Naive B cell (primary cell): ENCODE results near the gene RASD2. TPM values are rescaled to one million over a fixed set of nuclear protein-coding genes. Genes with fewer than 3 reads are reported as not detected.

ENCODE experiments used
- ATAC-seq, 2 donors: fragments of 150-1000 bp; cut with Tn5 transposase; 2 replicates each; pipeline ENCODE4 v1.10.0; 2021; ENCODE audit warnings: low read depth in 2 of 2, mild to moderate bottlenecking in 2 of 2, moderate library complexity in 2 of 2
- DNase-seq: peaks from one replicate; pipeline ENCODE4 v3.0.0; 2022
- H3K27ac Mint-ChIP-seq, 6 donors: one replicate each; pipeline ENCODE4 v1.8.0; 2020 to 2022; ENCODE audit warnings: mild to moderate bottlenecking in 6 of 6, mixed read lengths in 6 of 6, moderate library complexity in 5 of 6, inconsistent platforms in 2 of 6
- H3K27me3 Mint-ChIP-seq, 3 donors: one replicate each; pipeline ENCODE4 v1.8.0; 2021 to 2022; ENCODE audit warnings: mixed read lengths in 3 of 3, mild to moderate bottlenecking in 1 of 3
- H3K36me3 Mint-ChIP-seq, 2 donors: one replicate each; pipeline ENCODE4 v1.8.0; 2020 to 2022; ENCODE audit warnings: mixed read lengths in 2 of 2, inconsistent platforms in 1 of 2, mild to moderate bottlenecking in 1 of 2
- H3K4me1 Mint-ChIP-seq, 3 donors: one replicate each; pipeline ENCODE4 v1.8.0; 2020 to 2022; ENCODE audit warnings: mixed read lengths in 3 of 3, inconsistent platforms in 1 of 3, mild to moderate bottlenecking in 1 of 3, moderate library complexity in 1 of 3
- H3K4me3 Mint-ChIP-seq, 8 donors: one replicate each; pipeline ENCODE4 v1.8.0; 2020 to 2022; ENCODE audit warnings: mild to moderate bottlenecking in 8 of 8, mixed read lengths in 8 of 8, moderate library complexity in 8 of 8, inconsistent platforms in 2 of 8
- H3K9me3 Mint-ChIP-seq, 7 donors: one replicate each; pipeline ENCODE4 v1.8.0; 2020 to 2022; ENCODE audit warnings: mixed read lengths in 7 of 7, mild to moderate bottlenecking in 5 of 7, inconsistent platforms in 2 of 7, moderate library complexity in 1 of 7
- polyA plus RNA-seq, 6 donors: library from polyadenylated mRNA; unstranded; fragments of 300-500 nt; fragmentation: Illumina TruSeq; gene quantifications; one replicate each; pipeline ENCODE4 v1.2.3, GENCODE V29; 2021; ENCODE audit warnings: low read depth in 6 of 6

The RASD2 gene
- polyA plus RNA-seq, 6 donors from 2014 or later, result not detected

- ATAC-seq (no peak), DNase-seq (no peak)
- Mint-ChIP-seq H3K27me3 (peaks cover 14 to 44% (median 43%) of the 10 kb centered on the region in 3 donors), H3K36me3 (no peaks in the 10 kb centered on the region), H3K4me1 (peaks cover 4 to 7% (median 6%) of the 10 kb centered on the region in 3 donors), H3K9me3 (no peaks in the 10 kb centered on the region), H3K27ac (no peak overlapping the region), H3K4me3 (no peak overlapping the region)
These were observed 11.0 kb downstream of the RASD2 start for GRCh38 chr22:35551549-35552177.

DNA sequence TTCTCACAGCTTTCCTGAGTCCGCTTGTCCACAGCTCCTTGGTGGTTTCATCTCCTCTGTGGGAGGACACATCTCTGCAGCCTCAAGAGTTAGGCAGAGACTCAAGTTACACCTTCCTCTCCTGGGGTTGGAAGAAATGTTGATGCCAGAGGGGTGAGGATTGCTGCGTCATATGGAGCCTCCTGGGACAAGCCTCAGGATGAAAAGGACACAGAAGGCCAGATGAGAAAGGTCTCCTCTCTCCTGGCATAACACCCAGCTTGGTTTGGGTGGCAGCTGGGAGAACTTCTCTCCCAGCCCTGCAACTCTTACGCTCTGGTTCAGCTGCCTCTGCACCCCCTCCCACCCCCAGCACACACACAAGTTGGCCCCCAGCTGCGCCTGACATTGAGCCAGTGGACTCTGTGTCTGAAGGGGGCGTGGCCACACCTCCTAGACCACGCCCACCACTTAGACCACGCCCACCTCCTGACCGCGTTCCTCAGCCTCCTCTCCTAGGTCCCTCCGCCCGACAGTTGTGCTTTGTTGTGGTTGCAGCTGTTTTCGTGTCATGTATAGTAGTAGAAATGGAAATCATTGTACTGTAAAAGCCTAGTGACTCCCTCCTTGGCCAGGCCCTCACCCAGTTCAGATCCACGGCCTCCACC is 11.7 kb downstream of the RASD2 start:
- H3K27ac Mint-ChIP-seq, result peak overlapping the region in 1 of 6 donors; percentile 16
- DNase-seq (peak; percentile 31), ATAC-seq (peak; percentile 35 to 53)
- H3K4me3 Mint-ChIP-seq, result no peak overlapping the region
- H3K9me3 Mint-ChIP-seq, result no peaks in the 10 kb centered on the region
- H3K27me3 Mint-ChIP-seq, result peaks cover 15 to 43% (median 43%) of the 10 kb centered on the region in 3 donors
- H3K4me1 Mint-ChIP-seq, result peaks cover 4 to 7% (median 6%) of the 10 kb centered on the region in 3 donors
- H3K36me3 Mint-ChIP-seq, result no peaks in the 10 kb centered on the region

- no peak overlapping the region for H3K4me3 Mint-ChIP-seq
- DNase-seq (no peak), ATAC-seq (no peak)
- H3K27ac Mint-ChIP-seq, result no peak overlapping the region
- peaks cover 17 to 49% (median 48%) of the 10 kb centered on the region in 3 donors for H3K27me3 Mint-ChIP-seq
- no peaks in the 10 kb centered on the region for H3K9me3 Mint-ChIP-seq
- H3K4me1 Mint-ChIP-seq, result peaks cover 4 to 7% (median 6%) of the 10 kb centered on the region in 3 donors
- H3K36me3 Mint-ChIP-seq, result no peaks in the 10 kb centered on the region
These were observed 12.2 kb downstream of the RASD2 start for GRCh38 chr22:35552846-35553245.

- H3K36me3 Mint-ChIP-seq, result no peaks in the 10 kb centered on the region
- ATAC-seq (no peak), DNase-seq (no peak)
- H3K27me3 Mint-ChIP-seq, result peaks cover 13 to 53% (median 50%) of the 10 kb centered on the region in 3 donors
- H3K27ac Mint-ChIP-seq, result no peak overlapping the region
- peak overlapping the region in 1 of 8 donors; percentile 35 for H3K4me3 Mint-ChIP-seq
- peaks cover 4 to 7% (median 6%) of the 10 kb centered on the region in 3 donors for H3K4me1 Mint-ChIP-seq
- H3K9me3 Mint-ChIP-seq, result no peaks in the 10 kb centered on the region
These were observed 12.7 kb downstream of the RASD2 start for GRCh38 chr22:35553341-35553740.

DNA sequence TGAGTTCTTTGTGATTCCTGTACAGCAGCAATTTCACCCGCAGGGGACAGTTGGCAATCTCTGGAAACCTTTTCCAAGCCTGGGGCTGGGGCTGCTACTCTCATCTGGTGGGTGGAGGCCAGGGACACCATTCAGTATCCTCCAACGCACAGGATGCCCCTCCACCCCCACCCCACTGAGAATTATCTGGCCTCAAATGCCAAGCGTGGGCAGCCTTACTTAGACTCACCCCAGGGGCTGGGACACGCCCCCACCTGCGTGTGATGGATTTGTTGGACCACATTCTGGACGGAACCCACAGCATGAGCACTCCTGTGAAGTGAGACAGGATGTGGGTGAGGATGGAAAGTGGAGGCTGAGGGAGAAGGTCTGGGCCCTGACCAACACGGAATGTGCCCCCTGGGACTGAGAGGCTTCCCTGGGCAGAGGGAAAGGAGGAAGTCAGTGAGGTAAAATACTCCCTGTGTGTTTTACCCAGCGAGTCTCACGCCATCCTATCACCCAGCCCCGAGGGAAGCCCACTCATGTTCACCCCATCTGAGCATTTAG is 13.7 kb downstream of the RASD2 start:
- Mint-ChIP-seq H3K36me3 (no peaks in the 10 kb centered on the region), H3K27me3 (peaks cover 12 to 44% (median 41%) of the 10 kb centered on the region in 3 donors), H3K9me3 (no peaks in the 10 kb centered on the region), H3K4me1 (peaks cover 4 to 7% (median 6%) of the 10 kb centered on the region in 3 donors), H3K27ac (peak overlapping the region in 1 of 6 donors; percentile 86), H3K4me3 (no peak overlapping the region)
- ATAC-seq (no peak), DNase-seq (no peak)

DNA sequence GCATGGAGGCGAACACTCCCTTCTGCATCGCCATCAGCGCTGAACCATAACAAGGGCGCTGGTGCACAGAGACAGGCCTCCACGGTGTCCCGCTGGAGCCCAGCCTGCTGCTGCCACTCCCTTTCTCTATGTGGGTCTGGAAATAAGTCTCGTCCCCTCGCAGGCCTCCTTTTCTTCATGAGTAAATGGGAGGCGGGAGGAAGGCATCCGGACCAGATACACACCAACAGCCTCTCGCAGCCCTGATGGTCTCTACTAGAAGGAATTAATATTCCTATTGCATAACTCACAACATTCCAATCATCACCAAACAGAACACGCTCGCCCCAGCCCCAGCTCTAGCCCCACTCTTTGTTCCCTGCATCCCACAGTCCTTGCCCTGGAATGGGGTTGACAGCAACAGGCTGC is 14.9 kb downstream of the RASD2 start:
- peaks cover 0 to 5% (median 0%) of the 10 kb centered on the region in 7 donors for H3K9me3 Mint-ChIP-seq
- ATAC-seq (no peak), DNase-seq (no peak)
- H3K27me3 Mint-ChIP-seq, result peaks cover 21 to 50% (median 49%) of the 10 kb centered on the region in 3 donors
- H3K27ac Mint-ChIP-seq, result peak overlapping the region in 1 of 6 donors; percentile 28
- H3K36me3 Mint-ChIP-seq, result no peaks in the 10 kb centered on the region
- peaks cover 4 to 7% (median 6%) of the 10 kb centered on the region in 3 donors for H3K4me1 Mint-ChIP-seq
- no peak overlapping the region for H3K4me3 Mint-ChIP-seq

GRCh38 chr22:35555946-35556547 is 15.4 kb downstream of the RASD2 start:
- Mint-ChIP-seq H3K27ac (no peak overlapping the region), H3K36me3 (peaks cover 0 to under 1% of the 10 kb centered on the region in 2 donors), H3K9me3 (peaks cover 0 to 5% (median 0%) of the 10 kb centered on the region in 7 donors), H3K4me1 (peaks cover 4 to 7% (median 6%) of the 10 kb centered on the region in 3 donors), H3K4me3 (no peak overlapping the region), H3K27me3 (peaks cover 24 to 56% (median 55%) of the 10 kb centered on the region in 3 donors)
- ATAC-seq, result no peak
- no peak for DNase-seq

DNA sequence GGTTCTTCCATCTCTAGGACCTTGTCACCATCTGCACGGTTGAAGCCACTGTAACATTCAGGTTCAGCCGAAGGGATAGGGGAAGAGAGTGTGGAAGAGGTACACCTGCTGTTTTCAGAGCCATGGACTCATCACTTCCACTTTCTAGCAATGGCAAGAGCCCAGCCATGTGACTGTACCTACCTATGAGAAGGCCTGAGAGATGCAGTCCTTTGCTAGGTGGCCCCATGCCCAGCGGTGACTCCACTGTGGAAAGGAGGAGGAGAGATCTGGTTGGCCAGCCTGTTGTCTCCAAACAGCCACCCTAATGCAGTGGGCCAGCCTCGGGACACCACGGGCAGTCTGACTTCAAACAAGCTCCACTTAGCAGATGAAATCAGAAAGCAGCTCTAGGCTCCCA is 16.0 kb downstream of the RASD2 start:
- H3K4me1 Mint-ChIP-seq, result peaks cover 4 to 7% (median 6%) of the 10 kb centered on the region in 3 donors
- DNase-seq, result no peak
- no peak for ATAC-seq
- H3K27ac Mint-ChIP-seq, result no peak overlapping the region
- peaks cover 0 to 5% (median 0%) of the 10 kb centered on the region in 7 donors for H3K9me3 Mint-ChIP-seq
- H3K36me3 Mint-ChIP-seq, result peaks cover 0 to 7% of the 10 kb centered on the region in 2 donors
- no peak overlapping the region for H3K4me3 Mint-ChIP-seq
- peaks cover 27 to 62% (median 61%) of the 10 kb centered on the region in 3 donors for H3K27me3 Mint-ChIP-seq

- H3K27me3 Mint-ChIP-seq, result peaks cover 24 to 62% (median 60%) of the 10 kb centered on the region in 3 donors
- DNase-seq (no peak), ATAC-seq (no peak)
- peaks cover 0 to 1% (median 0%) of the 10 kb centered on the region in 3 donors for H3K4me1 Mint-ChIP-seq
- H3K36me3 Mint-ChIP-seq, result peaks cover 0 to 9% of the 10 kb centered on the region in 2 donors
- peak overlapping the region in 1 of 6 donors; percentile 56 for H3K27ac Mint-ChIP-seq
- H3K4me3 Mint-ChIP-seq, result no peak overlapping the region
- peaks cover 0 to 5% (median 0%) of the 10 kb centered on the region in 7 donors for H3K9me3 Mint-ChIP-seq
These were observed 17.4 kb downstream of the RASD2 start for GRCh38 chr22:35558031-35558430.

DNA sequence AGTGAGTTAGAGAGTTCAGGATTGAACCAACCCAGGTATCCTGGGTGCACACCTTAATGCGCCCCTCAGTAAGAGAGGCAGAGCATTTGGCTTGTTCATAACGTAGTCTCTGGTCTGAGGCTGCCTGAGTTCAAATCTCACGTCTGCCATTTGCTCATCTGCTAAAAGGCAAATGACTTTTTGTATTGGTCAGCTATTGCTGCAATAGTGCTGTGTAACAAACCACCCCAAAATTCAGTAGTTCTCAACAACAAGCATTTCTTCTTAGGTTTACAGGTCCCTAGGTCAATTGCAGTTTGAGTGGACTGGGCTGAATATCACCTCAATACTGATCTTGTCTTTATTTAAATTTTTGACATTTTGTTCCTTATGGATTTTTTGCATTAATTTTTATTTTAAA is 18.1 kb downstream of the RASD2 start:
- Mint-ChIP-seq H3K4me1 (peaks cover 0 to 4% (median 0%) of the 10 kb centered on the region in 3 donors), H3K9me3 (peaks cover 0 to 5% (median 0%) of the 10 kb centered on the region in 7 donors), H3K4me3 (no peak overlapping the region), H3K27me3 (peaks cover 28 to 64% (median 61%) of the 10 kb centered on the region in 3 donors), H3K27ac (no peak overlapping the region), H3K36me3 (peaks cover 0 to 9% of the 10 kb centered on the region in 2 donors)
- DNase-seq (no peak), ATAC-seq (no peak)

DNA sequence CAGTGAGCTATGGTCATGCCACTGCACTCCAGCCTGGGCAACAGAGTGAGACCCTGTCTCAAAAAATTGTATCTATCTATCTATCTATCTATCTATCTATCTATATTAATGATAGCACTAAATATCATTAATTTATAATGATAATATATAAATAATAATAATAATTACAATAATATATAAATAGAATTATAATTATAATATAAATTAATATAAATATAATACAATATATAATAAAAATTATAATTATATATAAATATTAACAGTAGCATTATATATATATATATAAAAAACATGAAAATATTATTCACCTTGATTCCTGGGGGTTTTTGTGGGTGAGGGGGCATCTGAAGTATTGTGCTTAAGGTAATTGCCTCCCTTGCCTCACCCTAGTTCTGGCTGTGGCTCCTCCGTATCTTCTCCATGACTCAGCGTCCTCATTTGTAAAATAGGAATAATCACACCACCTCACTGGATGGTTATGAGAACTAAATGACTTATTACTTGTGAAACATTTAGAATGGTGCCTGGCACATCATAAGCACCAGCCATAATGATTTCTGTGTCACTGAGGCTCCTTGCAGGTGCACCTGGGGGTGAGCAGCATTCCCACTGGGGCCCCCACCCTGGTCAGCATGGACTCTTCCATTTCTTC is 18.8 kb downstream of the RASD2 start:
- no peak for DNase-seq
- Mint-ChIP-seq H3K9me3 (peaks cover 0 to 5% (median 0%) of the 10 kb centered on the region in 7 donors), H3K4me3 (no peak overlapping the region), H3K27me3 (peaks cover 28 to 67% (median 63%) of the 10 kb centered on the region in 3 donors), H3K4me1 (peaks cover 0 to 4% (median 0%) of the 10 kb centered on the region in 3 donors), H3K27ac (no peak overlapping the region), H3K36me3 (peaks cover 0 to 9% of the 10 kb centered on the region in 2 donors)
- ATAC-seq, result no peak

DNA sequence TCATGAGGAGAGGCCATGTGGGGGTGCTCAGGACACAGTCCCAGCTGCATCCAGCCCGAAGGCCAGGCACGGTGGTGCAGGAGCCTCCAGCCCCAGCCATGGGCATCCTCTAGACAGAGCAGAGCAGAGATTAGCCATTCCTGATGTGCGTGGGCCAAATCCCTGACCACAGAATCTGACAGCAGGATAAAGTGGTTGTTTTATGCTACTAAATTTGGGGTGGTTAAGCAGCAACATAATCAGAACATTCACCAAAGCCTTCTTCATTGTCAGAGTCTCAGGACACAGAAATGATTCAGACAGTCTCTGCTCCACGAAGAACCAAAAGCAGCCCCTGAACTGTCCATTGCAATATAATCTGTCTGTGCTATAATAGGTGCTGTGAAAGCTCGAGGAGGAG is 19.7 kb downstream of the RASD2 start:
- Mint-ChIP-seq H3K4me1 (peaks cover 0 to 4% (median 0%) of the 10 kb centered on the region in 3 donors), H3K27ac (no peak overlapping the region), H3K27me3 (peaks cover 34 to 72% (median 69%) of the 10 kb centered on the region in 3 donors), H3K36me3 (peaks cover 0 to 9% of the 10 kb centered on the region in 2 donors), H3K9me3 (peaks cover 0 to 5% (median 0%) of the 10 kb centered on the region in 7 donors), H3K4me3 (no peak overlapping the region)
- DNase-seq, result no peak
- ATAC-seq, result no peak

DNA sequence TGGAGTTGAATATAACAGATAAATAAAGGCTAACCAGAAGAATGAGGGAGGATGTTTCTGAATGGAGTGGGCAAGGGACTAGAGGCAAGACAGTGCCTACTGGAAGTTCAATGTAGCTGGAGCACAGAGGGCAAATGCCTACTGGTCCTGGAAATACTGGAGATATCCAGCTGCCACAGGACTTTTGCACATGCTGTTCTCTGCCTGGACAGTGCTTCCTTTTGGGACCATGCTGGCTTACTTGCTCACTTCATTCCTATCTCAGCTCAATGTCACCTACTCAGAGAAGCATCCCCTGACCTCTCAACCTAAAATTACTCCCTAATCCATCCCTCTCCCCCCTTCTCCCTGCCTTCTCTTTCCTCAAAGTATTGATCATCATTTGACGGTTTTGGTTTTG is 20.2 kb downstream of the RASD2 start:
- Mint-ChIP-seq H3K36me3 (peaks cover 0 to 9% of the 10 kb centered on the region in 2 donors), H3K4me1 (peaks cover 0 to 4% (median 0%) of the 10 kb centered on the region in 3 donors), H3K9me3 (peaks cover 0 to 5% (median 0%) of the 10 kb centered on the region in 7 donors), H3K27me3 (peaks cover 31 to 72% (median 69%) of the 10 kb centered on the region in 3 donors), H3K27ac (no peak overlapping the region), H3K4me3 (no peak overlapping the region)
- DNase-seq, result no peak
- ATAC-seq, result no peak
